DOHH2 (cell line): ENCODE measurements around the gene SERPINI1.

Source experiments
- EZH2phosphoT487 ChIP-seq: fragments of 200-600 bp; sonication (generic); IDR thresholded peaks from 2 replicates; pipeline ENCODE4 v1.6.1; 2017; ENCODE audit warnings: borderline replicate concordance, mild to moderate bottlenecking, antibody characterized with exemption, low read length, moderate library complexity, mixed read lengths
- TF ChIP-seq, protein P1 (sequence below): fragments of 200-600 bp; sonication (generic); IDR thresholded peaks from one replicate; pipeline ENCODE4 v1.5.1; 2014; ENCODE audit warnings: antibody characterized with exemption, mild to moderate bottlenecking, low read depth, low read length; ENCODE audit not compliant: poor library complexity, severe bottlenecking

DNA sequence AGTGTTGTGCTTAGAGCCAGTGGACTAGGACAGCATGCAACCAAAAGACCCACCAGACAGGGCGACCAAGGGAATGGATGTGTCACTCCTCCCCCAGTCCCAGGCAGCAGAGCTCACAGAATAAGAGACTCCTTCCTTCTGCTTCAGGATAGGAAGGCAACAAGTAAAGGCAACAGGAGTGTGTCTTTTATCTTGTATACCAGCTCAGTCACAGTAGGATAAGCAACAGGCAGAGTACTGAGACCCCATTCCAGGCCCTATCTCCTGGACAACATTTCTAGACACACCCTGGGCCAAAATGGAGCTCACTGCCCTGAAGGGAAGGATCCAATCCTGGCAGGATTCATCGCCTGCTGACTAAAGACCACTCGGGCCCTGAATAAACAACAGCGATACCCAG, 25.8 kb upstream of the SERPINI1 start:
- TF ChIP-seq, protein P1, sequence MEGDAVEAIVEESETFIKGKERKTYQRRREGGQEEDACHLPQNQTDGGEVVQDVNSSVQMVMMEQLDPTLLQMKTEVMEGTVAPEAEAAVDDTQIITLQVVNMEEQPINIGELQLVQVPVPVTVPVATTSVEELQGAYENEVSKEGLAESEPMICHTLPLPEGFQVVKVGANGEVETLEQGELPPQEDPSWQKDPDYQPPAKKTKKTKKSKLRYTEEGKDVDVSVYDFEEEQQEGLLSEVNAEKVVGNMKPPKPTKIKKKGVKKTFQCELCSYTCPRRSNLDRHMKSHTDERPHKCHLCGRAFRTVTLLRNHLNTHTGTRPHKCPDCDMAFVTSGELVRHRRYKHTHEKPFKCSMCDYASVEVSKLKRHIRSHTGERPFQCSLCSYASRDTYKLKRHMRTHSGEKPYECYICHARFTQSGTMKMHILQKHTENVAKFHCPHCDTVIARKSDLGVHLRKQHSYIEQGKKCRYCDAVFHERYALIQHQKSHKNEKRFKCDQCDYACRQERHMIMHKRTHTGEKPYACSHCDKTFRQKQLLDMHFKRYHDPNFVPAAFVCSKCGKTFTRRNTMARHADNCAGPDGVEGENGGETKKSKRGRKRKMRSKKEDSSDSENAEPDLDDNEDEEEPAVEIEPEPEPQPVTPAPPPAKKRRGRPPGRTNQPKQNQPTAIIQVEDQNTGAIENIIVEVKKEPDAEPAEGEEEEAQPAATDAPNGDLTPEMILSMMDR, result no peak
- no peak for TF ChIP-seq EZH2phosphoT487
